ENCODE data around the gene TLR4. TPM values are rescaled to one million over a fixed set of nuclear protein-coding genes. Genes with fewer than 3 reads are reported as not detected.
A peak's percentile ranks its signal among the peaks of the same experiment; 100 is the strongest.

Gene TLR4
- total RNA-seq, 1 donor from 2014 or later: 9.1 TPM

DNA sequence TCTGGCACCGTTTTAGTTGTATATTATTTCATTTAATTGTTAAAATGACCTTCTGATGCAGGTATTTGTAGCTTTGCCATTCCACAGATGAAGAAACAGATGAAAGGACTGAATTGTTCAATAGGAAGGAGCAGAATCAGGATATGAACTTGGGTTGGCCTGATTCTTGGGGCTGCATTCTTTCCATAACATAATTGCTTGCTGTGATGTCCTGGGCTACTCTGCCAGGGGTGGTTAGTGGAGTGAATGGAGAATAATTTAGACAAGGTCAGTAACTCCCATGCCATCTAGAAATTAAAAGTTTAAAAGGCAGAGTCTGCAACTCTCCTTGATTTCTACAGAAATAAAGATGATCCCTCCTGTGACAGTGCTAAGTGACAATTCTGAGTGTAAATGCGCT, 15.9 kb downstream of the TLR4 start:
- H3K79me2 ChIP-seq (ENCODE audit: insufficient read depth, low read length): peaks cover 3% of the 10 kb centered on the region
- H3K9ac ChIP-seq (ENCODE audit: low read length): no peak overlapping the region
- DNase-seq (ENCODE audit: low read depth): no peak
- peaks cover 28% of the 10 kb centered on the region for H3K4me1 ChIP-seq (ENCODE audit: insufficient read depth, low read length)
- no peak for FAIRE-seq
- H3K4me2 ChIP-seq (ENCODE audit: low read length): no peak overlapping the region
- no peaks in the 10 kb centered on the region for H3K9me3 Mint-ChIP-seq (ENCODE audit: unreplicated experiment)
- no peak overlapping the region for H3K4me3 ChIP-seq (ENCODE audit: insufficient read depth, low read depth, low read length)
- H3K9me3 ChIP-seq (ENCODE audit: insufficient read depth, low read depth, low read length): no peaks in the 10 kb centered on the region
- no peaks in the 10 kb centered on the region for H3K27me3 ChIP-seq (ENCODE audit: insufficient read depth, low read length)
- no peak overlapping the region for H3K27ac Mint-ChIP-seq (ENCODE audit: unreplicated experiment)
- H3K36me3 ChIP-seq (ENCODE audit: insufficient read depth, low read length): no peaks in the 10 kb centered on the region
- H3K36me3 Mint-ChIP-seq (ENCODE audit: low read depth, unreplicated experiment): no peaks in the 10 kb centered on the region
- no peaks in the 10 kb centered on the region for H3K27me3 Mint-ChIP-seq (ENCODE audit: low read depth, unreplicated experiment)
- no peak overlapping the region for H3K4me3 Mint-ChIP-seq (ENCODE audit: unreplicated experiment)
- TF ChIP-seq, protein P1, sequence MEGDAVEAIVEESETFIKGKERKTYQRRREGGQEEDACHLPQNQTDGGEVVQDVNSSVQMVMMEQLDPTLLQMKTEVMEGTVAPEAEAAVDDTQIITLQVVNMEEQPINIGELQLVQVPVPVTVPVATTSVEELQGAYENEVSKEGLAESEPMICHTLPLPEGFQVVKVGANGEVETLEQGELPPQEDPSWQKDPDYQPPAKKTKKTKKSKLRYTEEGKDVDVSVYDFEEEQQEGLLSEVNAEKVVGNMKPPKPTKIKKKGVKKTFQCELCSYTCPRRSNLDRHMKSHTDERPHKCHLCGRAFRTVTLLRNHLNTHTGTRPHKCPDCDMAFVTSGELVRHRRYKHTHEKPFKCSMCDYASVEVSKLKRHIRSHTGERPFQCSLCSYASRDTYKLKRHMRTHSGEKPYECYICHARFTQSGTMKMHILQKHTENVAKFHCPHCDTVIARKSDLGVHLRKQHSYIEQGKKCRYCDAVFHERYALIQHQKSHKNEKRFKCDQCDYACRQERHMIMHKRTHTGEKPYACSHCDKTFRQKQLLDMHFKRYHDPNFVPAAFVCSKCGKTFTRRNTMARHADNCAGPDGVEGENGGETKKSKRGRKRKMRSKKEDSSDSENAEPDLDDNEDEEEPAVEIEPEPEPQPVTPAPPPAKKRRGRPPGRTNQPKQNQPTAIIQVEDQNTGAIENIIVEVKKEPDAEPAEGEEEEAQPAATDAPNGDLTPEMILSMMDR (IDR thresholded peaks at IDR 0.05; ENCODE audit: insufficient read depth, low read depth, low read length): no peak
- no peak for TF ChIP-seq EZH2 (IDR thresholded peaks at IDR 0.05; ENCODE audit: insufficient read depth, low read length)
- no peak overlapping the region for H2AFZ ChIP-seq (ENCODE audit: low read depth, low read length)
- peaks cover 8% of the 10 kb centered on the region for H3K4me1 Mint-ChIP-seq (ENCODE audit: low read depth, unreplicated experiment)
- no peak overlapping the region for H3K27ac ChIP-seq (ENCODE audit: low read depth, low read length)
- no peaks in the 10 kb centered on the region for H4K20me1 ChIP-seq (ENCODE audit: insufficient read depth, low read length)

GRCh38 chr9:117720555-117720954, 16.4 kb downstream of the TLR4 start:
- Histone ChIP-seq H2AFZ (ENCODE audit: low read depth, low read length) (no peak overlapping the region), H3K27ac (ENCODE audit: low read depth, low read length) (no peak overlapping the region), H3K9ac (ENCODE audit: low read length) (no peak overlapping the region), H3K79me2 (ENCODE audit: insufficient read depth, low read length) (no peaks in the 10 kb centered on the region), H3K4me3 (ENCODE audit: insufficient read depth, low read depth, low read length) (no peak overlapping the region), H3K27me3 (ENCODE audit: insufficient read depth, low read length) (no peaks in the 10 kb centered on the region), H4K20me1 (ENCODE audit: insufficient read depth, low read length) (no peaks in the 10 kb centered on the region), H3K36me3 (ENCODE audit: insufficient read depth, low read length) (no peaks in the 10 kb centered on the region), H3K4me1 (ENCODE audit: insufficient read depth, low read length) (peaks cover 27% of the 10 kb centered on the region), H3K4me2 (ENCODE audit: low read length) (no peak overlapping the region), H3K9me3 (ENCODE audit: insufficient read depth, low read depth, low read length) (no peaks in the 10 kb centered on the region)
- Mint-ChIP-seq H3K4me3 (ENCODE audit: unreplicated experiment) (no peak overlapping the region), H3K9me3 (ENCODE audit: unreplicated experiment) (no peaks in the 10 kb centered on the region), H3K36me3 (ENCODE audit: low read depth, unreplicated experiment) (no peaks in the 10 kb centered on the region), H3K27ac (ENCODE audit: unreplicated experiment) (no peak overlapping the region), H3K4me1 (ENCODE audit: low read depth, unreplicated experiment) (peaks cover 8% of the 10 kb centered on the region), H3K27me3 (ENCODE audit: low read depth, unreplicated experiment) (no peaks in the 10 kb centered on the region)
- DNase-seq (ENCODE audit: low read depth): no peak
- FAIRE-seq: peak; percentile 71
- TF ChIP-seq, protein P1 (IDR thresholded peaks at IDR 0.05; ENCODE audit: insufficient read depth, low read depth, low read length): no peak
- no peak for TF ChIP-seq EZH2 (IDR thresholded peaks at IDR 0.05; ENCODE audit: insufficient read depth, low read length)

DNA sequence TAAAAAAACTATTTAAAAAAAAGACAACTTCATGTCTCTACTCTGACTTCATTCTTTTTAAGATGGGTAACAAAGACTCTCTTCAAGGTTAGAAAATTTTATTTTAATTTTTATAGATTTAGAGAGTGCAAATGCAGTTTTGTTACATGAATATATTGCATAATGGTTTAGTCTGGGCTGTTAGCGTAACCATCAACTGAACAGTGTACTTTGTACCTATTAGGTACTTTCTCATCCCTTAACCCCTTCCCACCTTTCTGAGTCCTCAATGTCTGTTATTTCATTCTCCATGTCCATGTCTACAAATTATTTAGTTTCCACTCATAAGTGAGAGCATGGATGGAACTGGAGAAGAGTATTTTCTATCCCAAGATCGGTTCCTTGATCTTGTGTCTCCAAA, 16.8 kb downstream of the TLR4 start:
- no peak overlapping the region for H3K27ac Mint-ChIP-seq (ENCODE audit: unreplicated experiment)
- FAIRE-seq: no peak
- no peak overlapping the region for H3K9ac ChIP-seq (ENCODE audit: low read length)

More for the DNA sequence above, 16.8 kb downstream of the TLR4 start:
- Histone ChIP-seq H4K20me1 (ENCODE audit: insufficient read depth, low read length) (no peaks in the 10 kb centered on the region), H2AFZ (ENCODE audit: low read depth, low read length) (no peak overlapping the region), H3K4me3 (ENCODE audit: insufficient read depth, low read depth, low read length) (no peak overlapping the region), H3K36me3 (ENCODE audit: insufficient read depth, low read length) (no peaks in the 10 kb centered on the region), H3K4me1 (ENCODE audit: insufficient read depth, low read length) (peaks cover 25% of the 10 kb centered on the region), H3K9me3 (ENCODE audit: insufficient read depth, low read depth, low read length) (no peaks in the 10 kb centered on the region), H3K79me2 (ENCODE audit: insufficient read depth, low read length) (no peaks in the 10 kb centered on the region), H3K27ac (ENCODE audit: low read depth, low read length) (no peak overlapping the region), H3K27me3 (ENCODE audit: insufficient read depth, low read length) (no peaks in the 10 kb centered on the region), H3K4me2 (ENCODE audit: low read length) (no peak overlapping the region)
- H3K27me3 Mint-ChIP-seq (ENCODE audit: low read depth, unreplicated experiment): no peaks in the 10 kb centered on the region
- H3K4me3 Mint-ChIP-seq (ENCODE audit: unreplicated experiment): no peak overlapping the region
- no peak for DNase-seq (ENCODE audit: low read depth)
- H3K4me1 Mint-ChIP-seq (ENCODE audit: low read depth, unreplicated experiment): peaks cover 8% of the 10 kb centered on the region
- no peaks in the 10 kb centered on the region for H3K9me3 Mint-ChIP-seq (ENCODE audit: unreplicated experiment)
- TF ChIP-seq, protein P1 (IDR thresholded peaks at IDR 0.05; ENCODE audit: insufficient read depth, low read depth, low read length): no peak
- no peak for TF ChIP-seq EZH2 (IDR thresholded peaks at IDR 0.05; ENCODE audit: insufficient read depth, low read length)
- no peaks in the 10 kb centered on the region for H3K36me3 Mint-ChIP-seq (ENCODE audit: low read depth, unreplicated experiment)
